Measurements from ENCODE around the gene SIKE1.
"Not testable (repeated sequence)": the region's sequence is repeated elsewhere in the genome, so short reads cannot be mapped to it uniquely, and the experiment has no call there.

SIKE1 gene

GRCh38 chr1:114756949-114757454 is 23.5 kb downstream of the SIKE1 start:
- no peaks in the 10 kb centered on the region for H3K27me3 ChIP-seq (replicated peaks)
- in situ Hi-C loops (cut with HindIII; ENCODE audit: low pct_ligation_motif_present, low sequenced_read_pairs) = no loop called here
- H3K4me3 ChIP-seq (ENCODE audit: low read depth, low read length) = peak overlapping the region; percentile 100
- H3K36me3 ChIP-seq (replicated peaks) = peaks cover 2% of the 10 kb centered on the region
- DNase-seq = peak; percentile 47
- peak overlapping the region; percentile 99 for H3K27ac ChIP-seq
- TF ChIP-seq CTCF (IDR thresholded peaks at IDR 0.05; ENCODE audit: low read depth, low read length, missing control alignments) = no peak

DNA sequence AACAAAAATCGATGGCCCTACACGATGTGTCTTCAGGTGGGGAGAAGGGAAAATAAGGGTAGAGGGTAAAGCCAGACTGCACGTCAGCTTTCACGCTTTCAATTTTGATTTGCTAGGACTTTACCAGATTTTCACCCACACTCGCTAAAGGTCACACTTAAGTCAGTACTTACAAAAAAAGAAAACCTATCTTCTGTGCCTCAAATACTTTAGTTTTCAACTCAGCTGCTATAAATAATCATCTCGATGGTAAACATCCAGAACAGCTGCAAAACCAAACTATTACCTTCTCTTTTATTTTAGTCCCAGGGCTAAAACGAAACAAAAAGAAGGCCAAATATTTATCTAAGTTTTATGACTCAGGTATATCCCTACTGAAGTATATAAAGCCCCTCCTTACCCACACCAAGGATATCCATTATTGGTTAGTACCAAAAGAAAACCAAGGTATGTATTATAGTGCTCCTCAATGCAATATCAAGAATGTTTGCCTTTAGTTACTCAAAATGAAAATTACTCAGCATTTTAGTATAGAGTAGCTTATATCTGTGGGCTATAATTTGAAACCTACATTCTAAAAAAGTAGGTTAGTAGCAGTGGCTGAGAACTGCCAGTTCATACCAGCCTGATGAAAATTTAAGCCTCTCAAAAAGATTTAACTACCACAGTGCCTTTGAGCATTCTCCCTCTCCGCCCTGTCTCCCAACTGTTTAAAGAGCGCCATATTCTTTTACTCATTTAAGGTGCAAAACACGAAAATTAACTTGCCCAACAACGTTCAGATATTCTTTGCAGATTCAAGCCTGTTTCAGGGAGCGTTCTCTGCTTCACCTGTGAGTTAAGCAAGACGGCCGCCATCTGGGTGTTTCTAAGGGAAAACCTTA is 24.2 kb downstream of the SIKE1 start:
- Histone ChIP-seq H3K27ac (peak overlapping the region; percentile 99), H3K27me3 (replicated peaks) (no peaks in the 10 kb centered on the region), H3K36me3 (replicated peaks) (peaks cover 2% of the 10 kb centered on the region), H3K4me3 (ENCODE audit: low read depth, low read length) (peak overlapping the region; percentile 100)
- no peak for DNase-seq
- TF ChIP-seq CTCF (IDR thresholded peaks at IDR 0.05; ENCODE audit: low read depth, low read length, missing control alignments) = no peak
- in situ Hi-C loops (cut with HindIII; ENCODE audit: low pct_ligation_motif_present, low sequenced_read_pairs) = no loop called here

DNA sequence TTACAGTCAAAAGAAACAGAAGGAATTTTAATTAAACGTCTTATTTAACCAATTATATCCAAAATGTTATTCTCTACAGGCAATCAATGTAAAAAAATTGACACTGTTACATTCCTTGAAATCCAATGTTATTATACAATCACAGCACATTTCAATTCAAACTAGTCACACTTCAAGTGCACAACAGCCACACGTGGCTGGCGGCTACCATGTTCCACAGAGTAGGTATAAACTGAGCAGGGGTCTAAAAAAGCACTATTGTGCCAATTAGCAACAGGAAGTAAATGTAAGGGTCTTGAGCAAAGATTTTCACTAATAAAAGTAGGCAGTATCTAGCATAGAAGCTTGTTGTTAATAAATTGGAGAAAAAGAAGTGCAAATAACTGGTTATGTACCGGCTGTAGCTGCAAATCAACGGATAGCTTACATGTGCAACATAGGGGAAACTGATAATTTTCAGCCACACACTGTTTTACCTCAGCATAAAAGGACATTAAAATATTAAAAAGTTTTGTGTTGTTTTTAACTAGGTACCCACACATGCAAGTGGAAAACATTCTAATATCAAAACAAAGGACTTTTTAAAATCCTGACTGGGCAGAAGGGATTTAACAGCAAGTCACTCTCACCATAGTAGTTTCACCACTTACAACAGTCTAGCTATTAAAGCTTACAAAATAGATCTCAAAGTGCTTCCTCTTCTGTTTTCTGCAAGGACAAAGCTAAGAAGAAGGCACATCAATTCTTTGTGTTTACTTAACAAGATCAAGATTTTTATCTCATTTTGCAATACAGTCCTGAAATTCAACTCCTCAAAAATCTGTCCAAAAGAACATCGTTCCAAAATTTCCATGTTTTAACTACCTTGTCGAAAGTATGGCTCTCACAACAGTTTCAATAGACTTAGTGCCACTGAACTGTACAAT is 25.2 kb downstream of the SIKE1 start:
- in situ Hi-C loops (cut with HindIII; ENCODE audit: low pct_ligation_motif_present, low sequenced_read_pairs) = no loop called here
- Histone ChIP-seq H3K36me3 (replicated peaks) (peaks cover 2% of the 10 kb centered on the region), H3K4me3 (ENCODE audit: low read depth, low read length) (no peak overlapping the region), H3K27ac (no peak overlapping the region), H3K27me3 (replicated peaks) (no peaks in the 10 kb centered on the region)
- no peak for TF ChIP-seq CTCF (IDR thresholded peaks at IDR 0.05; ENCODE audit: low read depth, low read length, missing control alignments)
- no peak for DNase-seq

DNA sequence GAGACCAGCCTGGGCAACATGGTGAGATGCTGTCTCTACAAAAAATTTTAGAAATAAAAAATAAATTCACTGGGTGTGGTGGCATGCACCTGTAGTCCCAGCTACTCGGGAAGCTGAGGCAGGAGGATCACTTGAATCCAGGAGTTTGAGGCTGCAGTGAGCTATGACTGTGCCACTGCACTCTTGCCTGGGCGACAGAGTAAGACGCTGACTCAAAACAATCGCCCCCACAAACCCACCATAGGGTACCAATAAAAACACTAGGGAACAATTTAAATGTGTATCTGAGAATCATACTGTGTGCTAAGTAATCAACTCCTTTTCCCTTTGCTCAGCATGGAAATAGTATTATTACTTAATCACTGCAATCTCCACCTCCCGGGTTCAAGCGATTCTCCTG is 26.8 kb downstream of the SIKE1 start:
- DNase-seq; H3K4me3 ChIP-seq (ENCODE audit: low read depth, low read length); in situ Hi-C loops (cut with HindIII; ENCODE audit: low pct_ligation_motif_present, low sequenced_read_pairs); H3K27me3 ChIP-seq (replicated peaks); H3K27ac ChIP-seq: not testable (repeated sequence)
- peaks cover 17% of the 10 kb centered on the region for H3K36me3 ChIP-seq (replicated peaks)

- DNase-seq = no peak
- Histone ChIP-seq H3K4me3 (ENCODE audit: low read depth, low read length) (no peak overlapping the region), H3K27ac (no peak overlapping the region), H3K27me3 (replicated peaks) (no peaks in the 10 kb centered on the region), H3K36me3 (replicated peaks) (peaks cover 19% of the 10 kb centered on the region)
- TF ChIP-seq CTCF (IDR thresholded peaks at IDR 0.05; ENCODE audit: low read depth, low read length, missing control alignments) = no peak
- in situ Hi-C loops (cut with HindIII; ENCODE audit: low pct_ligation_motif_present, low sequenced_read_pairs) = no loop called here
Measured at GRCh38 chr1:114753143-114753542, 27.3 kb downstream of the SIKE1 start.

- DNase-seq = no peak
- Histone ChIP-seq H3K27ac (no peak overlapping the region), H3K36me3 (replicated peaks) (peaks cover 32% of the 10 kb centered on the region), H3K4me3 (ENCODE audit: low read depth, low read length) (no peak overlapping the region), H3K27me3 (replicated peaks) (no peaks in the 10 kb centered on the region)
- in situ Hi-C loops (cut with HindIII; ENCODE audit: low pct_ligation_motif_present, low sequenced_read_pairs) = no loop called here
- TF ChIP-seq CTCF (IDR thresholded peaks at IDR 0.05; ENCODE audit: low read depth, low read length, missing control alignments) = no peak
Measured at GRCh38 chr1:114750780-114751179, 29.7 kb downstream of the SIKE1 start.

All from brain microvascular endothelial cell (primary cell).